ENCODE data around the gene CAMKMT.

The CAMKMT gene

GRCh38 chr2:44744961-44745892 lies 383.5 kb downstream of the CAMKMT start:
- DNase-seq (ENCODE audit: low spot score) = no peak

GRCh38 chr2:44745922-44746766 lies 384.4 kb downstream of the CAMKMT start:
- DNase-seq (ENCODE audit: low spot score) = no peak

GRCh38 chr2:44746856-44747615 lies 385.3 kb downstream of the CAMKMT start:
- no peak for DNase-seq (ENCODE audit: low spot score)

GRCh38 chr2:44747794-44748193 lies 386.0 kb downstream of the CAMKMT start:
- no peak for DNase-seq (ENCODE audit: low spot score)

GRCh38 chr2:44751754-44752479 lies 390.2 kb downstream of the CAMKMT start:
- no peak for DNase-seq (ENCODE audit: low spot score)

GRCh38 chr2:44752761-44753160 lies 391.0 kb downstream of the CAMKMT start:
- DNase-seq (ENCODE audit: low spot score) = no peak

GRCh38 chr2:44753552-44754285 lies 392.0 kb downstream of the CAMKMT start:
- peak; percentile 42 for DNase-seq (ENCODE audit: low spot score)

GRCh38 chr2:44758591-44758990 lies 396.8 kb downstream of the CAMKMT start:
- no peak for DNase-seq (ENCODE audit: low spot score)

GRCh38 chr2:44759823-44760222 lies 398.1 kb downstream of the CAMKMT start:
- no peak for DNase-seq (ENCODE audit: low spot score)

- no peak for DNase-seq (ENCODE audit: low spot score)
Observed at GRCh38 chr2:44763275-44763782, 401.6 kb downstream of the CAMKMT start.

GRCh38 chr2:44766220-44766619 lies 404.5 kb downstream of the CAMKMT start:
- no peak for DNase-seq (ENCODE audit: low spot score)

GRCh38 chr2:44766777-44767176 lies 405.0 kb downstream of the CAMKMT start:
- DNase-seq (ENCODE audit: low spot score) = no peak

GRCh38 chr2:44767691-44768090 lies 405.9 kb downstream of the CAMKMT start:
- no peak for DNase-seq (ENCODE audit: low spot score)

- DNase-seq (ENCODE audit: low spot score) = no peak
Observed at GRCh38 chr2:44768438-44769236, 406.9 kb downstream of the CAMKMT start.

- no peak for DNase-seq (ENCODE audit: low spot score)
Observed at GRCh38 chr2:44769349-44770011, 407.7 kb downstream of the CAMKMT start.

GRCh38 chr2:44770221-44771195 lies 408.8 kb downstream of the CAMKMT start:
- no peak for DNase-seq (ENCODE audit: low spot score)

- no peak for DNase-seq (ENCODE audit: low spot score)
Observed at GRCh38 chr2:44771522-44771921, 409.8 kb downstream of the CAMKMT start.

- no peak for DNase-seq (ENCODE audit: low spot score)
Observed at GRCh38 chr2:44772131-44772530, 410.4 kb downstream of the CAMKMT start.
